ENCODE measurements around the gene SNRPA.

The SNRPA gene

DNA sequence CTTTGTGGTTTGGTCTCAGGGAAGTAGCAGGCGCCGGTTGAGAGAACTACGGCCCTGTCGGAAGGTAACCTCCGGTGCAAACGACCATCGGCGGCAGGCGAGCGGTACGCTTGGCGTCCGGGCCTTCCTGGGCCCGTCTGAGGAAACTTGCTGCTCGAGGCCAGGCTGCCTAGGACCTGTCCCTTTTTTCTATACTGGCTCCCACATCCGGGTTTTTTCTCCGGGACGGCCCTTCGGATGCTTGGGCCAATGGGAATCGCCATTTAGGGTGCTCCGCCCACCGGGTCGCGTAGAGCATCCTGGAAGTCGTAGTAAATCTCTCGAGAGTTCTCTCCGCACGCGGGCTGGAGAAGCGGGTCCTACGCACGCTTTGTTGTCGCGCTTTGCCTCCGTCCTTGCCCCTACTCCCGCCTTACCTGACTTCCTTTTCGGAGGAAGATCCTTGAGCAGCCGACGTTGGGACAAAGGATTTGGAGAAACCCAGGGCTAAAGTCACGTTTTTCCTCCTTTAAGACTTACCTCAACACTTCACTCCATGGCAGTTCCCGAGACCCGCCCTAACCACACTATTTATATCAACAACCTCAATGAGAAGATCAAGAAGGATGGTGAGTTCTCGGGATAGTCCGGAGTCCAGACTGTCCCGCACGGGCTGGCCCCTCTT lies at the start of gene SNRPA:
SNRPA (plus strand) TSS at position 330 of the 664 bp plus-strand sequence; CDS start at position 536, 206 bp downstream.
- peak; percentile 95 for DNase-seq

DNA sequence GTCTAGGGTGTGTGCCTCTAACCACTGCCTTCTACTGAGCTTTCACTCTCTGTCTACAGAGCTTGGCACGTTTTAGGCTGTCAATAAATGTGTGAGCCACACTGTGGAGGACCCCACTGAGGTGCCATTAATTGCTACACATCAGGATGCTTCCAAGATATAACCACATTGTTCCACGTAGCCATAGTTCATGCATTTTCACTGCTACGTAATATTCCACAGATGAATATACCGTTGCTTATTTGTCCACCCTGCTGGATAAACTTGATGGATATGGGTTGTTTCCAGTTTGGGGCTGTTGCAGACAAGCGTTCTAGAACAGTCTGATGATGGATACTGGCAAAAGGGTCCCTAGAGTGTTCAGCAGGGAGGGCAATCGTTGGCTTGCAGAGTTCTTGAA lies 49.2 kb upstream of the SNRPA start:
- DNase-seq = no peak

DNA sequence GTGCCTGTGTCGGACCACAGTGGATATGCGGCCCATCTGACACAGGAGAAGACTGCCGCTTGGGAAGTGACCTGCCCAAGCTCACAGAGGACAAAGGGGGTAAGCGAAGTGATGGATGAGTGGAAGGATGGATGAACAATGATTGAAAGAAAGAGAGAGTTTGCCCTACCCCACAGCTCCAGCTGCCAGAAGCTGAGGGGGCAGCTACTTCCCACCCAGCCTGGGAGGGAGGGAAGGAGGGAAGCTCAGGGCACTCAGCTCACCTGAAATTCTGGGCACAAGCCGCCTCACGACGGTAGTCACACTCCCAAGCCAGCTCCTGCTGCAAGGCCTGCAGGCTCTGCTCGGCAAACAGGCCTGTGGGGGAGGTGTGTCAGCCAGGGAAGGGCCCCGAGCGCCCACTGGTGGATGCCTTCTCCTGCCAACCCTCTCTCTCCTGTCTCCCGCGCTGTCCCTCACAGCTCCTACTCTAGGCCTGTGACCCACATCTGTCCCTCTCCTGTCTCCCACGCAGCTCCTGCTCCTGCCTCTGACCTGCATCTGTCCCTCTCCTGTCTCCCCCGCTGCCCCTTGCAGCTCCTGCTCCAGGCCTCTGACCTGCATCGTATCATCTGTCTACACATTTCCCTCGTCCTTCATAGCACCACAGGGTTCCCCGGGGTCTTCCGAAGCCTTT lies 48.5 kb upstream of the SNRPA start:
- no peak for DNase-seq

DNA sequence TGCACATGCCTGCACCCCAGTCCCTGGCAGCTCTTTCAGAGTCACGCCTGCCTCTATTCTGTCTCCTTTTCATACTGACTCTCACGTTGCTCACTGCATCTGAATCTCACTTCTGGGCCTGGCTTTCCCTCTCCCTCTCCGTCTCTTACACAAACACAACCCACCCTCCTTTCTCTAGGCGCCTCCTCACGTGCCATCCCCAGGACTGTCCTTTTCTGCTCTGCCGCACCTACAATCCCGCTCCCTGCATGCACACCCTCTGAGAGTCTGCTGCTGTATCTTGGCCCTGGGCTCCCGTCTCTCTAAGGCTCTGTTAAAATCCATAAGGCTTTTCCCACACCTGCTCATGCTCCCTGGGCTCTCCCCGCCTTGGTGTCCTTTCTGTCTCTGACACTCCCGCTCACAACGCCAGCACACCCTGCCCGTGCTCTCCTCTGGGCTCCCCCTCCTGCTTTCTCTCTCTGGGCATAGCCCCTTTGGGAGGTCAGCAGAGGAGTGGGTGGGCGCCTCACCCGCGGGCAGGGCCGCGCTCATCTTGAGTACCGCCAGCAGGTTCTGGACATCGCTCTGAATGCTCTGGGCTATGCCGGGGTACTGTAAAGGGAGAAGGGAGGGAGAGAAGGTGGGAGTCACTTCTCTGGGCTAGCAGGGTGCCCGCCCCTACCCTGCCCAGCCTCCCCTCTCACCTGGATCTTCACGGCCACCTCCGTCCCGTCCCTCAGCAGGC lies 47.8 kb upstream of the SNRPA start:
- DNase-seq = no peak

DNA sequence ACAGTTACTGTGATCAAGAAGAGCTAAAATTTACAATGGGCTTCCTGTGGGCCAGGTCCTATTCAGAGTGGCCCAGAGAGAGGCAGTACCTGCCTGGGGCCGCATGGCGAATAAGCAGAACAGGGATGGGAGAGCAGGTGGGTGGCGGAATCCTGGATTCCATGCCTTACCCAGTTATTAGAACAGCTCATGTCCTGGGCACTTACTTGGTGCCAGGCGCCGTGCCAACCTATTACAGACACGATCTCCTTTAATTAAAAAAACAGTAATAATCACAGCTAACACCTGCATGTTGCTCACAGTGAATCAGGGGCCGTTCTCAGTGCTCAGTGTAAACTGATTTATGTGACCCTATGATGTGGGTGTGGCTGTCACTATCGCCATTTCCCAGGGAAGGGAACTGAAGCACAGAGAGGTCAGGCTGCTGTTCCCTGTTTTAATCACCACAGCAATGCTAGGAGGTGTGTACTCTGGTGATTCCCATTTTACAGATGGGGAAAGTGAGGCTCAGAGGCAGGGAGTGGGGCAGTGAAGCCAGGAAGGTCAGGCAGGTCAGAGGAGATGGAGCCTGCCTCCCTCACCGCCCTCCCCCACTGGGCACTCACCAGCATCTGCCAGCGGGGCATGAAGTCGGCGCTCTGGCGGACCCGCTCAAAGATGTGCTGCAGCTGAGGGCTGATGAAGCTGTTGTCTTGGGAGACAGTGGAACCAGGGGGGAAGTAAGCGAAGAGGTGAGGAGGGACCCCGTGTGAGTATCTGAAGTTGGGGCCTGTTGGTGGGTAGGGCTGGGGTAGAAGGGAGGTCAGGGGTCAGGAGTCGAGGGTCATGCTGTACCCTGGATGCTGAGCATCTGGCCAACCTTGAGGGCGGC lies 46.3 kb upstream of the SNRPA start:
- no peak for DNase-seq

DNA sequence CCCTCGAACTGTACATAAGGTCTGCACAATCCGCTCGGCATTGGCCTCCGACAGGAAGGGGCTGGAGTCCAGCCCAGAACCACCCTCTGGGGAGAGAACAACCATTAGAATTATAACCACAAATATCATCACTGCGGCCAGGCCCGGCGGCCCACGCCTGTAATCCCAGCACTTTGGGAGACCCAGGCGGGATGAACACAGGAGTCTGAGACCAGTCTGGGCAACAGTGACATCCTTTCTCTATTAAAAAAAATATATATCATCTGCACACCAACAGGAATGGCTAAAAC lies 45.7 kb upstream of the SNRPA start:
- DNase-seq = no peak

DNA sequence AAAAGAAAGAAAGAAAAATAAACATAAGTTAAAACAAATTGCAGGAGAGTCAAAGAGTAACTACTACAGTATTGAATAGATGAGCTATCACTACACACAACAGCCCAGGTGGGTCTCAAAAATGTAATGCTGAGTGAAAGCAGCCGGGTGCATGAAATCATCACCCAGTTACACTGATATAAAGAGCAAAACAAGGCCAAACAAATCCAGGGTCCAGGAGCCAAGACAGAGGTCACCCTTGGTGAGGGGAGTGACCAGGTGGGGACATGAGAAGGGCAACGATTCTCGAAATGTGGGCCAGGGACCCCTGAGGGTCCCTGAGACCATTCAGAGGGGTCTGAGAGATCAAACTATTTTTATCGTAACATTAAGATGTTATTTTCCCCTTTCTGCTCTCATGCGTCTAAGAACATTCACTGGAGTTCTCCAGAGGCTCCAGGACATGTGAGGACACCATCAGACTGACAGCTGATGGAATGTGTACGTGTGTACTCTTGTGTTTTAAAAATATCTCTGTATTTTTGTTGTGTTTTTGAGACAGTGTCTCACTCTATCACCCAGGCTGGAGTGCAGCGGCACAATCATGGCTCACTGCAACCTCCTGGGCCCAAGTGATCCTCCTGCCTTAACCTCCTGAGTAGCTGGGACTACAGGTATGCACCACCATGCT lies 44.9 kb upstream of the SNRPA start:
- no peak for DNase-seq

DNA sequence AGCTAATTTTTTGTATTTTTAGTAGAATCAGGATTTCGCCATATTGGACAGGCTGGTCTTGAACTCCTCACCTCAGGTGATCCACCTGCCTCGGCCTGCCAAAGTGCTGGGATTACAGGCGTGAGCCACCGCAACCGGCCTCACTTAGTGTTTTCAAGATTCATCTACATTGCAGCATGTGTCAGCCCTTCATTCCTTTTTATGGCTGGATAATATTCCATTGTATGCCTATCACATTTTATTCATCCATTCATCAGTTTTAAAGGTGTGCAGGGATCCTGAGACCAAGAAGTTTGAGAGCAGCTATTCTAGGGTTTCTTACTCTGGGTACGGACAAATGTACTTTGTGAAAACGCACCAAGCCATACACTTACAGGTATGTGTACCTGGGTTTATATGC lies 43.4 kb upstream of the SNRPA start:
- no peak for DNase-seq

DNA sequence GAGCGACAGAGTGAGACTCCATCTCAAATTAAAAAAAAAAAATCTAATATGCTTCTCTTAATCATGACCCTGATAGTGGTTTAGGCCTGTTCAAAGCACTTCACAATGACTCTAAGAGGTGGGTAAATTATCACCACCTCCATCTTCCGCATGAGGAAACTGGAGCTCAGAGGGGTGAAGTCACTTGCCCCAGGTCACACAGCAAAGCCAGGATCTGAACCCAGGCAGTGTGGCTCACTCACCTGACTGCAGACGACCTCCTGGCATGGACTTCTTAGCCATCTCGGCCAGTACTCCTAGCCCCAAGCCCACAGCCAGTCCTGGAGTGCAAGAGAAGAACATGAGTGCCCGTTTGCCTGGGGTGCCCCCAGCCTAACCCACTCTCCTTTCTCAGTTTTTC lies 41.2 kb upstream of the SNRPA start:
- DNase-seq = no peak

DNA sequence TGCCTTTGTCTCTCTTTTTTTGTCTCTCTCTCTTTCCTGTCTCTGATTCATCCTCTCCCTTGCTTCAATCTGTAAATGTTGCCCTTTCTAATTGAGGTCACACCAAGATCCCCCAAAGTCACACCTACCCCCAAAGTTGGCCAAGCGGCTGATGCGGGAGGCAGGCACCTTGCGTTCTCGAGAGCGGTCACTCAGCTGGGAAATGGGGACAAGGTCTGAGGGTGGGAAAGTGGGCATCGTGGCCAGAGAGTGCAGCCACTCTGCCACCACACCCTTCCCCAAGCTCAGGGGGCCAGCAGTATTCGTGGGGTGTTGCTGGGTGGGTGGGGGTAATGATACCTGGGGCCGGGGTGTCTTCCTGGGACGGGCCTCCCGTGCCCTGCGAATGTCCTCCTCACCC lies 37.1 kb upstream of the SNRPA start:
- no peak for DNase-seq

DNA sequence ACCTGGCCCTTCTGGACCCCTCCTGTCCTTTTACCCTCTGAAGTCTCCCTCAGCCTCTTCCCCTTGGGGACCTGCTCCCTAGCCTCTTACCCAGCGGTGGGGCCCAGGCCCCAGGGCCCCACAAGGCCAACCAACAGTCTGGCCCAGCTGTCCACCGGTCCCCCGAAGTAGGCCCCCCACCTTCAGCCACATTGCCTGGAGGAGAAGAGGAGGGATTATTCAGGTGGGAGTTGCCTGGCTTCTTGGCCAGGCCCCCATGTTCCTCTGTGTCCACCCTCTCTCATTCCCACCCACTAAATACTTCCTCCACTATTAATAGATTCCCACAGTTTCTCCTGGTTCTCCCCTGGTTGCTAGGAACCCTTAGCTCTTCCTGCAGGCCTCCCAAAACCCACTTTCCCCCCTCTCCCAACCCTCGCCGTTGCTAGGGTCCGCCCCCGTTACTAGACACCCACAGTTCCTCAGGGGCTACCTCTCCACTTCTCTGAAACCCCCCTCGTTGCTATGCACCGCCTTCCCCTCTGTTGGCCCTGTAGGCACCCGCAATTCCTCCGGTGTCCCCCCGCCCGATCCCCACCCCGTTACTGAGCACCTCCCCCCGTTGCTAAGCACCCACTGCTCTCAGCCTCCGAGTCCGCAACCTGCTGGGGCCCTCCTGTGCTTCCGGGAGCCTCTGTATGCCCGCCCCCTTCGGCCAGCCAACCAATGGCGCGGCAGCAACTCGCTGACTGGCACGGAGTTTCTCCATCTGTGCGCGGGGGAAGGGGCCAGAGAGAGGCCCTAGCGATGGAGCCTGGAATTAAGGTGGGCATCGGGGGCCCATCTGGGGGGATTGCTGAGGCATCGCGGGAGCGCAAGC lies 36.3 kb upstream of the SNRPA start:
- peak; percentile 96 for DNase-seq

DNA sequence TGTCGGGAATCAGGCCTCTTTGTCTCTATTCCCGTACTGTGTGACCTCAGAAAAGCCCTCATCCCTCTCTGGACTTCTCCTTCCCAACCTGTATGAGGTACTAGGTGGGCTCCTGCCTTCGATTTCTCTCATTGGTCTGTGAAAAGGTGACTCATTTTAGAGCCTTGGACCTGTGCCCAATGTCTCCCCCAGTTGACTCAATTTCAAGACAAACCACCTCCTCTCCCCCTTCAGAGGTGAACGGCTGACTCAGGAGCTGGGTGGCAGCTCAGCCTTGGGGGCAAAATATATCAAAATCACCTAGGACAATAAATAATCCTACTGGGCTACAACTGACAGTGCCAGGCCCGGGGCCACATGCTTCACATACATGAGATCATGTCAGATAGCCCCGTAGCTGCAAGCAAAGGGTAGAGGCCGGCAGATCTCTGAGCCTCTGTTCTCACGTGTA lies 34.9 kb upstream of the SNRPA start:
- DNase-seq = peak; percentile 57

DNA sequence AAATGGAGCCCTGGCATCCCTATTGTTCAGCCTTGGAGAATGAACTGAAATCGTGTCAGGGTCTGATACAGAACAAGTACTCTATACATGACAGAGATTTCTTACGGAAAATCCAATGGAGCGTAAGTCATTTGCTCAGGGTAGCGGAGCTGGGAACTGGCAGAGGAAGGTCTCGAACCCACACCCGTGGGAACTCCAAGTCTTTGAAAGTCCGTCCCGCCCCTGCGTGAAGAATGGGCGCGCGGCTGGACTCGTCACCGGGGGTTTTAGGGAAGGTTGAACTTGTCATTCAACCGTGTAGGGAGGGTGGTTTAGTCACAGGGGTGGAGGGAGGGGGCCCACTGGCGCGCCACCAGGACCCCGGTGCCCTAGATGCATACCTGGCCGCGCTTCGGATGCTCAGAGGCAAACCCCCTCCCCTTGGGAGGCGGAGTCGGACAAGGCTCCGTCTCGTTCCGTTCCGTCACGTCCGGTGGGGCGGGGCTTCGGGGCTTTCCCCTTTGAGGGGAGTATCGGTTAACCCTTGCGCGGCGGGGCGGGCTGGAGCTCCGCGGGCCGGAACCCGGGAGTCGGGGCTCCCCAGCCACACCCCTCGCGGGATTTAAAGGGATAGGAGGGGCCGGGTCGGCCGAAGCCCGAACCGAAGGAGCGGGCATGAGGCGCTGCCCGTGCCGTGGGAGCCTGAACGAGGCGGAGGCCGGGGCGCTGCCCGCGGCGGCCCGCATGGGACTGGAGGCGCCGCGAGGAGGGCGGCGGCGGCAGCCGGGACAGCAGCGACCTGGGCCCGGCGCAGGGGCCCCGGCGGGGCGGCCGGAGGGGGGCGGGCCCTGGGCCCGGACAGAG lies 34.3 kb upstream of the SNRPA start, which contains the start of the genes COQ8B and ITPKC:
COQ8B (minus strand) TSS at position 405 of the 843 bp plus-strand sequence. CDS start 2,254 bp downstream, outside the sequence.
ITPKC (plus strand) TSS at position 631 of the 843 bp plus-strand sequence; CDS start at position 655, 24 bp downstream.
- peak; percentile 98 for DNase-seq

DNA sequence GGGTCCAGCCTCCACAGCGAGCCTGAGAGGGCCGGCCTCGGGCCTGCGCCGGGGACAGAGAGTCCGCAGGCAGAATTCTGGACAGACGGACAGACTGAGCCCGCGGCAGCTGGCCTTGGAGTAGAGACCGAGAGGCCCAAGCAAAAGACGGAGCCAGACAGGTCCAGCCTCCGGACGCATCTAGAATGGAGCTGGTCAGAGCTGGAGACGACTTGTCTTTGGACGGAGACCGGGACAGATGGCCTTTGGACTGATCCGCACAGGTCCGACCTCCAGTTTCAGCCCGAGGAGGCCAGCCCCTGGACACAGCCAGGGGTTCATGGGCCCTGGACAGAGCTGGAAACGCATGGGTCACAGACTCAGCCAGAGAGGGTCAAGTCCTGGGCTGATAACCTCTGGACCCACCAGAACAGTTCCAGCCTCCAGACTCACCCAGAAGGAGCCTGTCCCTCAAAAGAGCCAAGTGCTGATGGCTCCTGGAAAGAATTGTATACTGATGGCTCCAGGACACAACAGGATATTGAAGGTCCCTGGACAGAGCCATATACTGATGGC lies 33.6 kb upstream of the SNRPA start:
- DNase-seq = no peak

DNA sequence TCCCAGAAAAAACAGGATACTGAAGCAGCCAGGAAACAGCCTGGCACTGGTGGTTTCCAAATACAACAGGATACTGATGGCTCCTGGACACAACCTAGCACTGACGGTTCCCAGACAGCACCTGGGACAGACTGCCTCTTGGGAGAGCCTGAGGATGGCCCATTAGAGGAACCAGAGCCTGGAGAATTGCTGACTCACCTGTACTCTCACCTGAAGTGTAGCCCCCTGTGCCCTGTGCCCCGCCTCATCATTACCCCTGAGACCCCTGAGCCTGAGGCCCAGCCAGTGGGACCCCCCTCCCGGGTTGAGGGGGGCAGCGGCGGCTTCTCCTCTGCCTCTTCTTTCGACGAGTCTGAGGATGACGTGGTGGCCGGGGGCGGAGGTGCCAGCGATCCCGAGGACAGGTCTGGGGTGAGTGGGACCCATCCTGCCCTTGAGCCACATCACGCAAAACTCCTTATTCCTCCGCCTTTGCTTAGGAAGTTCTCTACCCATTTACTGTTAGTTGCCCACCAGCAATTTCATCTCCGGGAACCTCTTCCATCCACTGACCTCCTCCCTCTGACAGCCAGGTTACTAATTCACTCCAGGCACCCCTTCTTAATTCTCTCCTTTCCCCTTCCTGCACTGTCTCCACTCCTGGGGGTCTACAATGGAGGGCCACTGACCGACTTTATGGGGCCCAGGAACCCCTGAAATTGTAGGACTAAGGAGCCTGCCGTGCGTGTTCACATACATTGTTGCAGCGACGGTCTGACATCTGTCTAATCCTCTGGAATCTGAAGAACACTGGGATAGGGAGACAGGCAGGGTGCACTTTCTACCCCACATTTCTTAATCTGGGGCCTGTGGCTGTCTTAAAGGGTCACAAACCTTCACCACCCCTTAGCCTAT lies 32.9 kb upstream of the SNRPA start:
- DNase-seq = no peak

DNA sequence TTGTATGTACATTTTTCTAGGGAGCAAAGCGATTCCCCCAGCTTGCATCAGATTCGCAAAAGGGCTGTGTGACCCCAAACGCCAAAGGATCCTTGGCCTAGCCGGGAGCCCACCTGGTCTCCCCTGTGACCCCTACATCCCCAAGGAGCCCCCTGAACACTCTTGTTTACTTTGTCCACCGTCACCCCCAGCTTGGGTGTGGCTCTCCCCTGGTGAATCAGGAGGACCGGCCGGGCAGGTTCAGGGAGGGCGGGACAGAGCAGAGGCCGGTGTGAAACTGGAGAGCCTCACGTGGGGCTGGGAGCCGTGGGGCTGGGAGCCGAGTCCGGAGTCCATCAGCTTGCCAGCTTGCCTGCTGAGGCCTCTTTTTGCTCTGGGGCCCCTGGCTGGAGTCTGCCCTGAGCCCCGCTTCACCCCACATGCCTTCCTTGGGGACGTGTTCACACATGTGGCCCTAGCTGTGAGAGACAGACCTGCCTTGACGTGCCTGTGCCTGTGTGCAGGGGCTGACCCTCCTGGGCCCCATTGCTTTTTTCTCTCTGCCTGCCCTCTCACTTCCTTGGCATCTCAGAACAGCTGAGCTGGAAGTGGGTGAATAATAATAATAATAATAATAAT lies 32.1 kb upstream of the SNRPA start:
- DNase-seq = no peak

DNA sequence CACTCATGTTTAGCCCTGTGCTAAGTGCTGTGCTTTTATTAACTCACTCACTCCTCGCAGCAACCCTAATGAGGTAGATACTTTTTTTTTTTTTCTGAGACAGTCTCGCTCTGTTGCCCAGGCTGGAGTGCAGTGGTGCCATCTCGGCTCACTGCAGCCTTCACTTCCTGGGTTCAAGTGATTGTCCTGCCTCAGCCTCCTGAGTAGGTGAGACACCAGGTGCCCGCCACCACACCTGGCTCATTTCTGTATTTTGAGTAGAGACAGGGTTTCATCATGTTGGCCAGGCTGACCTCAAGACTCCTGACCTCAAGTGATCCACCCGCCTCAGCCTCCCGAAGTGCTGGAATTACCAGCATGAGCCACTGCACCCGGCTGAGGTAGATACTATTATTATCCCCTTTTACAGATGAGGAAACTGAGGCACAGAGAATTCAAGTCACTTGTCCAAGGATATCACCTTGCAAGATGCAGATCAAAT lies 31.5 kb upstream of the SNRPA start:
- no peak for DNase-seq

DNA sequence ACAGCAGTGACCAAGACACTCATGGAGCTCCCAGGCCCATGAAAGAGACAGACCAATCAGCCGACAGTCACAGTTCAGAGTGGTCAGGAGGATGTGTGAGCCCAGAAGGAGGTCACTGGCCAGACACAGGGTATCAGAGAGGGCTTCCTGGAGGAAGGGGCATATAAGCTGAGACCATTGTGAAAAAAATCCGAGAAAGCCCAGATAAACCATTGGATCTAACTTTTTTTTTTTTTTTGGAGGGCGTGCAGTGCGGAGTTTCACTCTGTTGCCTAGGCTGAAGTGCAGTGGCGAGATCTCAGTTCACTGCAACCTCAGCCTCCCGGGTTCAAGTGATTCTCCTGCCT lies 29.9 kb upstream of the SNRPA start:
- no peak for DNase-seq
